ENCODE data around the gene BCAS2. TPM values are rescaled to one million over a fixed set of nuclear protein-coding genes. Genes with fewer than 3 reads are reported as not detected.

Gene BCAS2
- polyA plus RNA-seq, 4 donors = 59.4 to 72.9 (median 70.2) TPM

GRCh38 chr1:114561333-114561732 lies 20.1 kb downstream of the BCAS2 start:
- DNase-seq (ENCODE audit: low read depth in 4 of 4, low spot score in 3 of 4) = no peak

GRCh38 chr1:114559356-114559755 lies 22.1 kb downstream of the BCAS2 start:
- DNase-seq (ENCODE audit: low read depth in 4 of 4, low spot score in 3 of 4) = no peak

- no peak for DNase-seq (ENCODE audit: low read depth in 4 of 4, low spot score in 3 of 4)
Measured at GRCh38 chr1:114558544-114558943, 22.9 kb downstream of the BCAS2 start.

- DNase-seq (ENCODE audit: low read depth in 4 of 4, low spot score in 3 of 4) = no peak
Measured at GRCh38 chr1:114554577-114554976, 26.8 kb downstream of the BCAS2 start.

GRCh38 chr1:114552106-114552639 lies 29.2 kb downstream of the BCAS2 start:
- DNase-seq (ENCODE audit: low read depth in 4 of 4, low spot score in 3 of 4) = no peak

GRCh38 chr1:114551400-114551799 lies 30.0 kb downstream of the BCAS2 start:
- DNase-seq (ENCODE audit: low read depth in 4 of 4, low spot score in 3 of 4) = no peak

GRCh38 chr1:114550336-114550735 lies 31.1 kb downstream of the BCAS2 start:
- DNase-seq (ENCODE audit: low read depth in 4 of 4, low spot score in 3 of 4) = no peak

- DNase-seq (ENCODE audit: low read depth in 4 of 4, low spot score in 3 of 4) = no peak
Measured at GRCh38 chr1:114549137-114549536, 32.3 kb downstream of the BCAS2 start.

GRCh38 chr1:114547076-114547475 lies 34.3 kb downstream of the BCAS2 start:
- DNase-seq (ENCODE audit: low read depth in 4 of 4, low spot score in 3 of 4) = no peak

- DNase-seq (ENCODE audit: low read depth in 4 of 4, low spot score in 3 of 4) = no peak
Measured at GRCh38 chr1:114545796-114546195, 35.6 kb downstream of the BCAS2 start.

GRCh38 chr1:114545315-114545714 lies 36.1 kb downstream of the BCAS2 start:
- no peak for DNase-seq (ENCODE audit: low read depth in 4 of 4, low spot score in 3 of 4)

GRCh38 chr1:114540821-114541220 lies 40.6 kb downstream of the BCAS2 start:
- DNase-seq (ENCODE audit: low read depth in 4 of 4, low spot score in 3 of 4) = no peak

GRCh38 chr1:114540272-114540671 lies 41.1 kb downstream of the BCAS2 start:
- no peak for DNase-seq (ENCODE audit: low read depth in 4 of 4, low spot score in 3 of 4)

- DNase-seq (ENCODE audit: low read depth in 4 of 4, low spot score in 3 of 4) = no peak
Measured at GRCh38 chr1:114536043-114536442, 45.4 kb downstream of the BCAS2 start.

GRCh38 chr1:114535401-114535800 lies 46.0 kb downstream of the BCAS2 start:
- DNase-seq (ENCODE audit: low read depth in 4 of 4, low spot score in 3 of 4) = no peak

- DNase-seq (ENCODE audit: low read depth in 4 of 4, low spot score in 3 of 4) = no peak
Measured at GRCh38 chr1:114531094-114531493, 50.3 kb downstream of the BCAS2 start.

GRCh38 chr1:114530224-114530623 lies 51.2 kb downstream of the BCAS2 start:
- no peak for DNase-seq (ENCODE audit: low read depth in 4 of 4, low spot score in 3 of 4)

- no peak for DNase-seq (ENCODE audit: low read depth in 4 of 4, low spot score in 3 of 4)
Measured at GRCh38 chr1:114524944-114525343, 56.5 kb downstream of the BCAS2 start.

- no peak for DNase-seq (ENCODE audit: low read depth in 4 of 4, low spot score in 3 of 4)
Measured at GRCh38 chr1:114522264-114522575, 59.2 kb downstream of the BCAS2 start.

GRCh38 chr1:114521396-114522263 lies 59.8 kb downstream of the BCAS2 start:
- no peak for DNase-seq (ENCODE audit: low read depth in 4 of 4, low spot score in 3 of 4)
